DMS 273 (cell line): ENCODE measurements around the gene ANKRD34A.
"Not testable (repeated sequence)": the region's sequence is repeated elsewhere in the genome, so short reads cannot be mapped to it uniquely, and the experiment has no call there.

ENCODE experiments used
- DNase-seq: peaks from one replicate; lab custom pipeline; 2025; ENCODE audit not compliant: unreplicated experiment; lab: John Stamatoyannopoulos, UW

The ANKRD34A gene

DNA sequence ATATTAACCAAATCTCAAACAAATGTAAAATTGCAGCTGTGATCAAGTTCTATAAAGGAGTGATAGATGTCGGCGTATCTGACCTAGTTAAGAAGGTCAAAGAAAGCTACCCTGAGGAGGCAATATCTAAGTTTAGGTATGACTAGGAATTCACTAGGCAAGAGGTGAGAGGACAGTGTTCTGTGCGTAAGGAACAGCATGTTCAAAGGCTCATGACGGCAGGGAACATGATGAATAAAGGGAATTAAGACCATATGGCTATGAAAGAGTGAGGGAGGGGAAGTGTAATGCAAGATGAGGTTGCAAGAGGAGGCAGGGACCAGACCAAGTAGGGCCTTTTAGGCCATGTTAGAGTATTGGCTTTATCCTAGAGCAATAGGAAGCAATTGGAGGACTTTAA lies 15.2 kb downstream of the ANKRD34A start:
- peak; percentile 55 for DNase-seq

DNA sequence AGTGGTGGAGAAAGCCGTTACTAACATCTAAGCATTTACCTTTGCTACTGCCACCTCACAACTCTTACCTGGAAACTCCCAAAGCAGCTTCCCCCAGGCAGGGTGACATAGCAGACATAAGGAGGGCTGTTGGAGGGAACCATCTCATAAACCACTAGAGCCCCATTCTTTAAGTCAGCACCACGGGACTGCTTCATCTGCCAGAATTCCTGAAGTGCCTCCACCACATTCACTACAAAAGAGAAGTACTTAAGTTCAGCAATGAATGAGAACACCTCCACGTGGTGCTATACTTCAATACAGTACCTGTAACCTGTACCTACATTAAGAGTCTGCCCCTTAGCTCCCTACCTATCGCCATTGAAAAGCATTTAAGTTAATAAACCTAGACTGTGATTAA lies 16.8 kb downstream of the ANKRD34A start:
- no peak for DNase-seq

DNA sequence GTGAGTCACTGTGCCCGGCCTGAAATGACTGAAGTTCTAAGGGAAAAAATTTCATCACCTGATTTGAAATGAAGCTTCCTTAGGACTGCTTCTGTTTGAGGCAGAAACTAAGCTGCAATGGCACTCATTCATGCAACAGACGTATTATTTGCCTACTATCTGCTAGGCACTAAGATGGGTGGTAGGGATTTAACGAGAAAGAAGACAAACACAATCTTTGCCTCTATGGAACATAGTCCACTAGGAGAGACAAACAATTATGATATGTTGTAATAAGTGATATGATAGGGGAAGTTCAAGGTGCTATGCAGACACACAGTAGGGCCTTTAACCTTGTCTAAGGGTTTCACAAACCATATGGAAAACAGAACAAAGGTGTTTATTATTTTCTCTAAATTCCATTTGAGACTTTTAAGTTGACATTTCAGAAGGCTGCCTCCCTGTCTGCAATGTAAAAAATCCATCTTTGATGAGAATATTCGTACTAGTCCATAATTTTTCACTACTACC lies 17.8 kb downstream of the ANKRD34A start:
- DNase-seq = no peak

- no peak for DNase-seq
These were observed 19.8 kb downstream of the ANKRD34A start for GRCh38 chr1:145944532-145944931.

- no peak for DNase-seq
These were observed 21.5 kb downstream of the ANKRD34A start for GRCh38 chr1:145942871-145943270.

DNA sequence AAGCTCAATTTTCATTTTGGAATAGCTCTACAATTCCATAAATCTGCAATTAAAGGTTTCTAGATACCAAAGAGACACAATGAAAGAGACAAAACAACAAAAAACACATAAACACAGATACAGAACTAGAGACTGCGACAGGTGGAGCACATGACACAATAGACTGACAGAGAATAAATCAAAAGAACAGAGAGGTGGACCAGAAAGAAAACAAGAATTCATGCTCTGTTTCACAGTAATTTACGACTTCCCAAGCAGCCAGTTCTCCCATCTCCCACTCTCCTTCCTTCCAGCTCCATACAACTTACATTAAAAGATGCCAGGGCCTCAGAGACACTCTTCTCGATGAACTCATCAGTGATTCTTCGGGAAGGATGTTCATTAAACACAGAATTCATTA lies 22.0 kb downstream of the ANKRD34A start:
- no peak for DNase-seq

GRCh38 chr1:145937436-145937835 lies 26.9 kb downstream of the ANKRD34A start:
- no peak for DNase-seq

GRCh38 chr1:145936247-145936646 lies 28.1 kb downstream of the ANKRD34A start:
- DNase-seq = no peak

DNA sequence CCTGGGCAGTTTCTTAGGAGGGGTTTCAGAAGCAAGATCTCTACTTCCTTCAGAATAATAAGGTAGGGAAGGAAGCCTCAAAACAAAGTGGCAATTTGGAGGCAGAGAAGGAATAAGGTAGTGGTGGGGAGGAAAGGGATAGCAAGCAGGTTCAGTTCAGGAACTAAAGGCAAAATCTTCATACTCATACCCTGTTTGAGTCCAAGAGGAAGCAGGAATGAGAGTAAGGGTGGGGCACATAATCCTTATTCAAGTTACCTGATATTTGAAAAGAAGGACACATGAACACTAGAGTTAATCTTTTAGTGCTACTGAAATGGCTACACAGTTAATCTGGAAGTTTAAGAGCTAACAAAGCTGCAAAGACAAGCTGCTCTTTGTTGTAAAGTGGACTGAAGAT lies 28.7 kb downstream of the ANKRD34A start:
- no peak for DNase-seq

DNA sequence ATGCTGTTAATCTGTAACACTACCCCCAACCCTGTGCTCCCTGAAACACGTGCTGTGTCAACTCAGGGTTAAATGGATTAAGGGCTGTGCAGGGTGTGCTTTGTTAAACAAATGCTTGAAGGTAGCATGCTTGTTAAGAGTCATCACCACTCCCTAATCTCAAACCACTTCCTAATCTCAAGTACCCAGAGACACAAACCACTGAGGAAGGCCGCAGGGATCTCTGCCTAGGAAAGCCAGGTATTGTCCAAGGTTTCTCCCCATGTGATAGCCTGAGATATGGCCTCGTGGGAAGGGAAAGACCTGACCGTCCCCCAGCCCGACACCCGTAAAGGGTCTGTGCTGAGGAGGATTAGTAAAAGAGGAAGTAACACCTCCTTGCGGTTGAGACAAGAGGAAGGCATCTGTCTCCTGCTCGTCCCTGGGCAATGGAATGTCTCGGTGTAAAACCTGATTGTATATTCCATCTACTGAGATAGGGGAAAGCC lies 31.8 kb downstream of the ANKRD34A start:
- DNase-seq = not testable (repeated sequence)

DNA sequence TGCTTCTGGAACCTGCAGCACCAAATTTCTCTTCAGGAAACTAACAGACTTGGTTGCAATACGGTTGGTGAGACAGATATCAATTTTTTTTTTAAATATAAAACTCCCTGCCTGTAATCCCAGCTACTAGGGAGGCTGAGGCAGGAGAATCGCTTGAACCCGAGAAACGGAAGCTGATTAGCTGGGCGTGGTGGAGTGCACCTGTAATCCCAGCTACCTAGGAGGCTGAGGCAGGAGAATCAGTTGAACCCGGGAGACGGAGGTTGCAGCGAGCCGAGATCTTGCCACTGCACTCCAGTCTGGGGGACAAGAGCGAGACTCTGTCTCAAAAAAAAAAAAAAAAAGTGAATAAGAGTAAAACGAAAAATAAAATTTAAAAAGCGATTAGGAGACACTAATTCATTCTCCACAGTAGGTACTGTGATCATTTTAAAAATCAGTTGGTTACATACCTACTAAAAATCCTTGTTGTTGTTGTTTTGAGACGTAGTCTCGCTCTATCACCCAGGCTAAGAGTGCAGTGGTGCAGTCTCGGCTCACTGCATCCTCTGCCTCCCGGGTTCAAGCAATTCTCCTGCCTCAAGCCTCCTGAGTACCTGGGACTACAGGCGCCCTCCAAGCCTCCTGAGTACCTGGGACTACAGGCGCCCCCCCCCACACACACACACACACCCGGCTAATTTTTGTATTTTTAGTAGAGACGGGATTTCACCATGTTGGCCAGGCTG lies 36.3 kb downstream of the ANKRD34A start:
- DNase-seq = no peak

- DNase-seq = peak; percentile 99
These were observed 37.1 kb downstream of the ANKRD34A start, which contains the start of gene RBM8A for GRCh38 chr1:145927063-145927886. Gene RBM8A (minus strand): TSS chr1:145927484. CDS start chr1:145927426, 58 bp downstream.

- DNase-seq = peak; percentile 47
These were observed 37.7 kb downstream of the ANKRD34A start for GRCh38 chr1:145926686-145927062.

GRCh38 chr1:145922266-145922665 lies 42.1 kb downstream of the ANKRD34A start:
- no peak for DNase-seq

- not testable (repeated sequence) for DNase-seq
These were observed 44.1 kb downstream of the ANKRD34A start for GRCh38 chr1:145920297-145920696.

DNA sequence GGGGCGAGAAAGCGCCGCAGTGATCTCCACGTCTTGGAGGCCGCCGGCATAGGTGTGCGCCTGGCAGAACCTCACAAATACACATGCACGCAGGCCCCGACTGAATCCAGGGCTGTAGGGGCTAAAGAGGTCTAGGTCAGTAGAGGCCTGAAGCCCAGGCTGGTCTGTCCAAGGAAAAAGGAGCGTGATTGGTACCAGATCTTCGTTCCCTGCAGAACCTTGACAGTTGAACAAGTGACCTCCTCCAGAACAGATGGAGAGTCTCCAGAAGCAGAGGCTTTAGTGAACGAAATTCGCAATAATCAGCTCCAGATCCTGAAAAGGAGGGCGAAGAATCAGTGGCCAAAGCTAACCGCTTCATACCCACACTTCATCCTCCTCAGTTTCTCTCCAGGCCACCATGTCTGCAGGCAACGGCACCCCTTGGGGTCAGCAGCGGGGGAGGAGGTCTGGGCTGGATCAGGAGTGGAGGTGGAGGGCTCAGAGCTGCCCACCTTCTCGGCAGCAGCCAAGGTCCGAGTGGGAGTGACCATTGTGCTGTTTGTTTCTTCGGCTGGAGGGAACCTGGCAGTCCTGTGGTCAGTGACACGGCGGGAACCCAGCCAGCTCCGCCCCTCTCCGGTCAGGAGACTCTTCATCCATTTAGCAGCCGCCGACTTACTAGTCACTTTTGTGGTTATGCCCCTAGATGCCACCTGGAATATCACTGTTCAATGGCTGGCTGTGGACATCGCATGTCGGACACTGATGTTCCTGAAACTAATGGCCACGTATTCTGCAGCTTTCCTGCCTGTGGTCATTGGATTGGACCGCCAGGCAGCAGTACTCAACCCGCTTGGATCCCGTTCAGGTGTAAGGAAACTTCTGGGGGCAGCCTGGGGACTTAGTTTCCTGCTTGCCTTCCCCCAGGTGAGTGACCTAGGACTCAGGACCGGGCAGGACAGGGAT lies 45.1 kb downstream of the ANKRD34A start:
- DNase-seq = peak; percentile 32

- peak; percentile 94 for DNase-seq
These were observed 46.0 kb downstream of the ANKRD34A start, which contains the start of gene PEX11B for GRCh38 chr1:145918144-145918991. Gene PEX11B (minus strand): TSS chr1:145918717. CDS start chr1:145918688, 29 bp downstream.

DNA sequence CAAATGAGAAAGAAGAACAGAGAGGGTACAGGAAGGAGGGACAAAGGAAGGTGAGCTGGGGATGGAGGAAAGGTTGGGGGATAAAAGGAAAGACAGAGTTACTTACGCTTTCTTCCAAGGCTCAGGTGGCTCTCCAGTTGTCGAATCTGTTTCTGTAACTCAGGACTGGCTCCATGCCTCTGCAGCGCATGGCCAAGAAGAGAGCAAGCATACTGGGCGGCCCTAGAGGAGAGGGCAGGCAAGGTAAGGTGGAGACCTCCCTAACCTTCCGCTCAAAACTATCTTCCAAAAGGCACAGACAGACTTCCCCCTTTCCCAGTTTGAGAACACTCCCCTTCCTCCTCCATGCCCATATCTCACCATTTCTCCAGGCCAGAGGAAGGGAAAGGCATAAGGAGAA lies 46.8 kb downstream of the ANKRD34A start:
- DNase-seq = no peak

GRCh38 chr1:145916745-145917144 lies 47.6 kb downstream of the ANKRD34A start:
- DNase-seq = no peak
